OCI-LY7 (cell line): ENCODE data around the gene SEMA4B. TPM values are rescaled to one million over a fixed set of nuclear protein-coding genes. Genes with fewer than 3 reads are reported as not detected.

ENCODE experiments used
- BruUV-seq: library from RNA; stranded (reverse); fragments of 400-500 nt; replicated peaks from 2 replicates; lab custom pipeline; 2021; lab: Mats Ljungman, UMichigan
- CTCF ChIA-PET: fragments of 300-600 bp; sonication (Branson Sonifier 250); formaldehyde crosslinking; loops from one replicate; lab custom pipeline; 2022; ENCODE audit warnings: antibody characterized with exemption; ENCODE audit not compliant: unreplicated experiment; lab: Charles Lee
- POLR2A ChIA-PET: fragments of 300-600 bp; sonication (Branson Sonifier 250); formaldehyde crosslinking; loops from one replicate; lab custom pipeline; 2022; ENCODE audit warnings: antibody characterized with exemption; lab: Charles Lee
- DNase-seq: peaks from one replicate; pipeline ENCODE4 v3.0.0-alpha.2; 2015; ENCODE audit warnings: low spot score
- H2AFZ ChIP-seq: fragments of 200-600 bp; sonication (generic), shearing (Covaris generic); 2 replicates; pipeline ENCODE4 v1.6.1; 2014; ENCODE audit warnings: mild to moderate bottlenecking, antibody characterized with exemption, low read length, moderate library complexity
- H3K27ac ChIP-seq: fragments of 200-600 bp; sonication (generic); 2 replicates; pipeline ENCODE4 v1.5.1; 2014; ENCODE audit warnings: mixed run types, low read depth, mild to moderate bottlenecking, moderate library complexity, low read length, inconsistent platforms; ENCODE audit not compliant: poor library complexity, severe bottlenecking
- H3K36me3 ChIP-seq: fragments of 200-600 bp; sonication (generic); 2 replicates; pipeline ENCODE4 v1.6.1; 2014; ENCODE audit warnings: mild to moderate bottlenecking, antibody characterized with exemption, low read length, moderate library complexity, mixed read lengths; ENCODE audit not compliant: insufficient read depth
- H3K4me1 ChIP-seq: fragments of 200-600 bp; sonication (generic); 2 replicates; pipeline ENCODE4 v1.5.1; 2014; ENCODE audit warnings: mild to moderate bottlenecking, low read length; ENCODE audit not compliant: insufficient read depth, poor library complexity, severe bottlenecking
- H3K4me2 ChIP-seq: fragments of 200-600 bp; sonication (generic); 2 replicates; pipeline ENCODE4 v1.6.1; 2014; ENCODE audit warnings: mild to moderate bottlenecking, low read length
- H3K4me3 ChIP-seq: fragments of 200-600 bp; sonication (generic); 2 replicates; pipeline ENCODE4 v1.5.1; 2014; ENCODE audit warnings: mild to moderate bottlenecking, low read depth, low read length; ENCODE audit not compliant: poor library complexity, severe bottlenecking
- H3K79me2 ChIP-seq: fragments of 200-600 bp; sonication (generic); 2 replicates; pipeline ENCODE4 v1.6.1; 2016; ENCODE audit warnings: low read depth, mild to moderate bottlenecking, low read length, moderate library complexity, mixed read lengths; ENCODE audit not compliant: insufficient read depth
- H3K9me2 ChIP-seq: fragments of 200-600 bp; sonication (generic); 2 replicates; pipeline ENCODE4 v1.6.1; 2016; ENCODE audit warnings: mild to moderate bottlenecking, low read length, mixed read lengths; ENCODE audit not compliant: insufficient read depth
- H3K9me3 ChIP-seq: fragments of 200-600 bp; sonication (generic); 2 replicates; pipeline ENCODE4 v1.6.1; 2014; ENCODE audit warnings: mild to moderate bottlenecking, mixed run types, low read length, mixed read lengths
- H4K20me1 ChIP-seq: fragments of 200-600 bp; sonication (generic); 2 replicates; pipeline ENCODE4 v1.6.1; 2014; ENCODE audit warnings: mild to moderate bottlenecking, antibody characterized with exemption, low read length, moderate library complexity, mixed read lengths; ENCODE audit not compliant: insufficient read depth
- EZH2phosphoT487 ChIP-seq: fragments of 200-600 bp; sonication (generic); IDR thresholded peaks from 2 replicates; pipeline ENCODE4 v1.6.1; 2018; ENCODE audit warnings: low read depth, borderline replicate concordance, mild to moderate bottlenecking, mixed run types, antibody characterized with exemption, low read length, moderate library complexity, mixed read lengths
- intact Hi-C: fragments of 100-400 bp; cut with micrococcal nuclease; formaldehyde crosslinking; loops from one replicate; pipeline ENCODE4 v1.10.0; 2022; ENCODE audit not compliant: unreplicated experiment
- total RNA-seq, 2 experiments: library from RNA; depleted of rRNA in 1 of 2; stranded (reverse); fragments of >200 nt in 1 of 2; shearing (Covaris generic) in 1 of 2; gene quantifications; 2 replicates each; pipeline ENCODE4 v1.2.3, GENCODE V29; 2014 to 2022
- TF ChIP-seq, protein P1 (sequence below): fragments of 200-600 bp; sonication (generic); conservative IDR thresholded peaks from 2 replicates; pipeline ENCODE4 v1.5.1; 2014; ENCODE audit warnings: mild to moderate bottlenecking, antibody characterized with exemption, low read length, moderate library complexity, mixed read lengths

The SEMA4B gene
- total RNA-seq, 2 experiments from 2014 or later = 21.9 to 34.9 TPM

DNA sequence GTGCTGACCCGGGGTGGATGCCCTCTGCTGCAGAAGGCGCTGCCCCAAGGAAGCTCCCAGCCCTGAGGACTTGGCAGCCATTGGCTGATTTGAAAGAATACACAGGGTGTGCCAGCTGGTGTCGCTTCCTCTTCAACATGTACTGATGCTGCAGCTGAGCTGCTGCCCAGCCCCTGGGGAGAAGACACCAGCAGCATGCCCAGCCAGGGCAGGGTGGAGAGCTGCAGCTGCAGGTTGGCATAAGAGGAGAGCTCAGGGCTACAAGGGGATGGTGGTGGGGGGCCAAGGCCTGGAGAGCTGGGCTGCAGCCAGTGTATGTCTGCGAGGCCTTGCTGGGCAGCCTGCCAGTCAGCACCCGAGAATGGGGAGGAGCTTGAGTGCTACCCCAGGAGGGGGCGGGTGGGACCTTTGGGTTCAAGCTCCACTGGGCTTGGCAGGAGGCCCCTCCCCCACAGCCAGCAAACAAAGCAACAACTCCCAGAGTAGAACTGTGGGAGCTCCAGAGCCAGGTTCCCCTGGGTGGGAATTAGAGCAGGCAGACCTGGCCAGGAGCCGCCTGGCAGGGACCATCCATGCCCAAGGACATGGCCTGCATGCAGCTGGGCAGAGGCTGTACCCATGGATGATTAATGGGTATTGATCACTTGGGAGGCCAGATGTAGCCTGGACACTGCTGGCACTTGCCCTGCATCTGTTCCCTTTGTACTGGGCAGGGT, 9.2 kb upstream of the SEMA4B start:
- POLR2A ChIA-PET = interaction anchor here (0.6 to 5.1 kb wide), 18 partner anchors 9 to 764 kb away, joined by 3 to 73 read pairs (median 3); partner anchors contain the start of genes CIB1, GDPGP1, NGRN and SEMA4B
- peak; percentile 89 for DNase-seq
- no peaks in the 10 kb centered on the region for H4K20me1 ChIP-seq
- H3K27ac ChIP-seq = peak overlapping the region; percentile 79
- H2AFZ ChIP-seq = peak overlapping the region; percentile 58
- peak overlapping the region; percentile 74 for H3K4me2 ChIP-seq
- H3K9me2 ChIP-seq = no peaks in the 10 kb centered on the region
- H3K9me3 ChIP-seq = no peaks in the 10 kb centered on the region
- TF ChIP-seq, protein P1, sequence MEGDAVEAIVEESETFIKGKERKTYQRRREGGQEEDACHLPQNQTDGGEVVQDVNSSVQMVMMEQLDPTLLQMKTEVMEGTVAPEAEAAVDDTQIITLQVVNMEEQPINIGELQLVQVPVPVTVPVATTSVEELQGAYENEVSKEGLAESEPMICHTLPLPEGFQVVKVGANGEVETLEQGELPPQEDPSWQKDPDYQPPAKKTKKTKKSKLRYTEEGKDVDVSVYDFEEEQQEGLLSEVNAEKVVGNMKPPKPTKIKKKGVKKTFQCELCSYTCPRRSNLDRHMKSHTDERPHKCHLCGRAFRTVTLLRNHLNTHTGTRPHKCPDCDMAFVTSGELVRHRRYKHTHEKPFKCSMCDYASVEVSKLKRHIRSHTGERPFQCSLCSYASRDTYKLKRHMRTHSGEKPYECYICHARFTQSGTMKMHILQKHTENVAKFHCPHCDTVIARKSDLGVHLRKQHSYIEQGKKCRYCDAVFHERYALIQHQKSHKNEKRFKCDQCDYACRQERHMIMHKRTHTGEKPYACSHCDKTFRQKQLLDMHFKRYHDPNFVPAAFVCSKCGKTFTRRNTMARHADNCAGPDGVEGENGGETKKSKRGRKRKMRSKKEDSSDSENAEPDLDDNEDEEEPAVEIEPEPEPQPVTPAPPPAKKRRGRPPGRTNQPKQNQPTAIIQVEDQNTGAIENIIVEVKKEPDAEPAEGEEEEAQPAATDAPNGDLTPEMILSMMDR = no peak; the same call in 1 of the 2 replicates
- no peak for TF ChIP-seq EZH2phosphoT487
- BruUV-seq = no TSS peak
- no peaks in the 10 kb centered on the region for H3K36me3 ChIP-seq
- intact Hi-C loops = loop anchor here (2.0 to 5.0 kb wide), 3 partner anchors 41 to 90 kb away; partner anchors contain the start of genes CIB1, IDH2 and NGRN
- CTCF ChIA-PET = interaction anchor here (0.6 to 1.4 kb wide), 7 partner anchors 9 to 121 kb away, joined by 3 to 9 read pairs (median 3); partner anchors contain the start of gene SEMA4B
- peaks cover 62% of the 10 kb centered on the region for H3K4me1 ChIP-seq
- H3K4me3 ChIP-seq = peak overlapping the region; percentile 53
- H3K79me2 ChIP-seq = no peaks in the 10 kb centered on the region

GRCh38 chr15:90192961-90193786, 8.0 kb upstream of the SEMA4B start:
- TSS peak; percentile 40 for BruUV-seq
- ChIA-PET CTCF (interaction anchor here (1.3 kb wide), 1 partner anchor 39 kb away, joined by 4 read pairs; no protein-coding TSS in a partner anchor), POLR2A (interaction anchor here (0.5 to 5.1 kb wide), 4 partner anchors 8 to 519 kb away, joined by 5 to 73 read pairs (median 14); partner anchors contain the start of genes CIB1, GDPGP1 and SEMA4B)
- no peaks in the 10 kb centered on the region for H3K79me2 ChIP-seq
- no peaks in the 10 kb centered on the region for H4K20me1 ChIP-seq
- peak overlapping the region; percentile 79 for H3K27ac ChIP-seq
- peak overlapping the region; percentile 74 for H3K4me2 ChIP-seq
- no peaks in the 10 kb centered on the region for H3K36me3 ChIP-seq
- DNase-seq = no peak
- H3K9me3 ChIP-seq = no peaks in the 10 kb centered on the region
- no peak overlapping the region for H2AFZ ChIP-seq
- H3K9me2 ChIP-seq = no peaks in the 10 kb centered on the region
- peaks cover 62% of the 10 kb centered on the region for H3K4me1 ChIP-seq
- intact Hi-C loops = loop anchor here (5.0 kb wide), 1 partner anchor 91 kb away; the partner anchor contains the start of gene IDH2
- TF ChIP-seq, protein P1 = no peak
- TF ChIP-seq EZH2phosphoT487 = no peak
- H3K4me3 ChIP-seq = peak overlapping the region; percentile 53
